Activated CD4-positive, alpha-beta T cell treated with anti-CD3 and anti-CD28 coated beads, Interleukin-2, amount 50 U/mL, for 16 hours (primary cell): Measurements from ENCODE around the gene SMARCAL1.

ENCODE experiments used
- DNase-seq: peaks from one replicate; pipeline ENCODE4 v3.0.0-alpha.2; 2020

The SMARCAL1 gene

GRCh38 chr2:216428618-216429350 is 16.5 kb downstream of the SMARCAL1 start:
- no peak for DNase-seq

GRCh38 chr2:216429428-216429827 is 17.1 kb downstream of the SMARCAL1 start:
- no peak for DNase-seq

- no peak for DNase-seq
Measured at GRCh38 chr2:216430811-216431530, 18.7 kb downstream of the SMARCAL1 start.

GRCh38 chr2:216431531-216431856 is 19.2 kb downstream of the SMARCAL1 start:
- DNase-seq: peak; percentile 17

- DNase-seq: no peak
Measured at GRCh38 chr2:216436383-216436782, 24.1 kb downstream of the SMARCAL1 start.

- no peak for DNase-seq
Measured at GRCh38 chr2:216441308-216442010, 29.2 kb downstream of the SMARCAL1 start.

GRCh38 chr2:216445501-216445900 is 33.2 kb downstream of the SMARCAL1 start:
- no peak for DNase-seq

- no peak for DNase-seq
Measured at GRCh38 chr2:216446343-216446742, 34.1 kb downstream of the SMARCAL1 start.

GRCh38 chr2:216447293-216447692 is 35.0 kb downstream of the SMARCAL1 start:
- no peak for DNase-seq

GRCh38 chr2:216448829-216449228 is 36.5 kb downstream of the SMARCAL1 start:
- DNase-seq: no peak

- DNase-seq: no peak
Measured at GRCh38 chr2:216450346-216450745, 38.1 kb downstream of the SMARCAL1 start.

GRCh38 chr2:216450784-216451183 is 38.5 kb downstream of the SMARCAL1 start:
- no peak for DNase-seq

- DNase-seq: no peak
Measured at GRCh38 chr2:216453955-216454614, 41.8 kb downstream of the SMARCAL1 start.

GRCh38 chr2:216463148-216463547 is 50.9 kb downstream of the SMARCAL1 start:
- no peak for DNase-seq

GRCh38 chr2:216464104-216464720 is 51.9 kb downstream of the SMARCAL1 start:
- DNase-seq: no peak

- no peak for DNase-seq
Measured at GRCh38 chr2:216465579-216466195, 53.4 kb downstream of the SMARCAL1 start.

- no peak for DNase-seq
Measured at GRCh38 chr2:216467845-216468244, 55.6 kb downstream of the SMARCAL1 start.

GRCh38 chr2:216469661-216470060 is 57.4 kb downstream of the SMARCAL1 start:
- DNase-seq: no peak

- DNase-seq: no peak
Measured at GRCh38 chr2:216473187-216473586, 60.9 kb downstream of the SMARCAL1 start.

GRCh38 chr2:216474925-216475670 is 62.8 kb downstream of the SMARCAL1 start:
- DNase-seq: peak; percentile 58

- DNase-seq: no peak
Measured at GRCh38 chr2:216475767-216476166, 63.5 kb downstream of the SMARCAL1 start.
